ENCODE measurements around the gene LRIG1.

The LRIG1 gene, protein sequence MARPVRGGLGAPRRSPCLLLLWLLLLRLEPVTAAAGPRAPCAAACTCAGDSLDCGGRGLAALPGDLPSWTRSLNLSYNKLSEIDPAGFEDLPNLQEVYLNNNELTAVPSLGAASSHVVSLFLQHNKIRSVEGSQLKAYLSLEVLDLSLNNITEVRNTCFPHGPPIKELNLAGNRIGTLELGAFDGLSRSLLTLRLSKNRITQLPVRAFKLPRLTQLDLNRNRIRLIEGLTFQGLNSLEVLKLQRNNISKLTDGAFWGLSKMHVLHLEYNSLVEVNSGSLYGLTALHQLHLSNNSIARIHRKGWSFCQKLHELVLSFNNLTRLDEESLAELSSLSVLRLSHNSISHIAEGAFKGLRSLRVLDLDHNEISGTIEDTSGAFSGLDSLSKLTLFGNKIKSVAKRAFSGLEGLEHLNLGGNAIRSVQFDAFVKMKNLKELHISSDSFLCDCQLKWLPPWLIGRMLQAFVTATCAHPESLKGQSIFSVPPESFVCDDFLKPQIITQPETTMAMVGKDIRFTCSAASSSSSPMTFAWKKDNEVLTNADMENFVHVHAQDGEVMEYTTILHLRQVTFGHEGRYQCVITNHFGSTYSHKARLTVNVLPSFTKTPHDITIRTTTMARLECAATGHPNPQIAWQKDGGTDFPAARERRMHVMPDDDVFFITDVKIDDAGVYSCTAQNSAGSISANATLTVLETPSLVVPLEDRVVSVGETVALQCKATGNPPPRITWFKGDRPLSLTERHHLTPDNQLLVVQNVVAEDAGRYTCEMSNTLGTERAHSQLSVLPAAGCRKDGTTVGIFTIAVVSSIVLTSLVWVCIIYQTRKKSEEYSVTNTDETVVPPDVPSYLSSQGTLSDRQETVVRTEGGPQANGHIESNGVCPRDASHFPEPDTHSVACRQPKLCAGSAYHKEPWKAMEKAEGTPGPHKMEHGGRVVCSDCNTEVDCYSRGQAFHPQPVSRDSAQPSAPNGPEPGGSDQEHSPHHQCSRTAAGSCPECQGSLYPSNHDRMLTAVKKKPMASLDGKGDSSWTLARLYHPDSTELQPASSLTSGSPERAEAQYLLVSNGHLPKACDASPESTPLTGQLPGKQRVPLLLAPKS

DNA sequence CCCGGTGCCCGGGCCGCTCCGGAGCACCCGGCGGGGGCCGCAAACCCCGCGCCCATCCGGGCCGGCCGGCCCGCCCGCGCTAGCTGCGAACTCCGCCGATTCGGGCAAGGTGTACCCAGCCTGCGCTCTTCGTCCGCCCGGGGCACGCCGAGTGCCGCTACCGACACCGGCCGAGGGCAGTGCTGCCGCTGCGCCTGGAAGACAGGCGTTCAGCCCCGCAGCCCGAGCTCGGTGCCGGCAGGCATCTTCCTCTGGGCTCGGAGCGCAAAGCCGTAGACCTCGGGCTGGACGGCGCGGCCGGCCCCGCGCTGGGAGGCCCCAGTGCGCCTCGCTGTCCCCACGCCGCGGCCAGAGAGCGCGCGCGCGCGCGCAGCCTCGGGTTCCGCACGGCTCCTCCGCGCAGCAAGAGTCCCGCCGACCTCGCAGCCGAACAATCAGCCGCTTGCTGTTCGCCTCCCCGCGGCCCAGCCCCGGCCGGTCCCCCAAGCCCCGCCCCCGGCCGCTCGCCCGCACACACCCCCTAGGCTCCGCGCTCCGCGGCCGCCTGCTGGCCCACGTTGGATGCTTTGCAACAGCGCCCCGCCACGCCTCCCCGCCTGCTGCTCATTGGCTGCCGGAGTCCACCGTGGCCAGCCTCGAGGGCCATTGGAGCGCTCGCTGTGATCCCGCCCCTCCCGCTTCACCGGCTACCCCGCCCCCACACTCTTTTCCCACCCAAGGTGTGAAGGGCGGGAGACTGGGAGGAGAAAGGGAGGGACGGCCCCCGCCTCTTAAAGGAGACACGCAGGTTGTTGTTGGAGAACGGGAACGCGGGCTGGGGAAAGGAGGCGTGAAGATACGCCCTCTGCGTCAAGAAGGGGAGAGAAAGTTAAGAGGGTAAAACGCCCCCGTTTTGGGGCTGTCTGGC is at the start of gene LRIG1:
Gene LRIG1 (minus strand): TSS at position 447 of the 907 bp plus-strand sequence. CDS start 615 bp downstream, outside the sequence.
- peak; percentile 98 for DNase-seq

DNA sequence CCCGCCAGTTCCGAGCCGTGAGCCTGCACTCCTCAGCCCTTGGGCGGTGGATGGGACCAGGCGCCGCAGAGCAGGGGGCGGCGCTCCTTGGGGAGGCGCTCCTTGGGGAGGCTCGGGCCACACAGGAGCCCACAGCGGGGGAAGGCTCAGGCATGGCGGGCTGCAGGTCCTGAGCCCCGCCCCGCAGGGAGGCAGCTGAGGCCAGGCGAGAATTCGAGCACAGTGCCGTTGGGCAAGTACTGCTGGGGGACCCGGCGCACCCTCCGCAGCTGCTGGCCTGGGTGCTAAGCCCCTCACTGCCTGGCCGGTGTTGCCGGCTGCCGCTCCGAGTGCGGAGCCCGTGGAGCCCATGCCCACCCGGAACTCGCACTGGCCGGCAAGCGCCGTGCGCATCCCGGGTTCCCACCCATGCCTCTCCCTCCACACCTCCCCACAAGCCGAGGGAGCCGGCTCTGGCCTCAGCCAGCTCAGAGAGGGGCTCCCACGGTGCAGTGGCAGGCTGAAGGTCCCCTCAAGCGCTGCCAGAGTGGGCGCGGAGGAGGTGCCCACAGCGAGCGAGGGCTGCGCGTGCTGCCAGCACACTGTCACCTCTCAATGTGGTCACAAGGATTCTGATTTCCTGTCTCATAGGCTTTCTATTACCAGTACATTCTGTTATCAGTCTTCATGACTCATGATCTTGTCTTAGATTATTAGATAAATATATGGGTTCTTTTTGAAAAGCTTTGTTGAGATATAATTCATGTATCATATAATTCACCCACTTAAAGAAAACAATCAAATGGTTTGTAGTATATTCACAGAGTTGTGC is 44.0 kb upstream of the LRIG1 start:
- DNase-seq: no peak

DNA sequence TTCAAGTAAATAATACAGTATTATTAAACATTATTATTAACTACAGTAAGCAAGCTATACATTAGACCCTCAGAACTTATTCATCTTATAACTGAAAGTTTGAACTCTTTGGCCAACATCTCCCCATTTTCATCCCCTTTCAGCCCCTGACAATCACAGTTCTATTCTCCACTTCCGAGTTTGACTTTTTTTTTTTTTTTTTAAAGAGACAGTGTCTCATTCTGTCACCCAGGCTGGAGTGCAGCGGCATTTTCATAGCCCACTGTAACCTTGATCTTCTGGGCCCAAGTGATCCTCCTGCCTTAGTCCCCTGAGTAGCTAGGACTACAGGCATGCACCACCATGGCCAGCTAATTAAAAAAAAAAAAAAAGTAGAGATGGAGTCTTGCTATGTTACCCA is 41.3 kb upstream of the LRIG1 start:
- DNase-seq: no peak

DNA sequence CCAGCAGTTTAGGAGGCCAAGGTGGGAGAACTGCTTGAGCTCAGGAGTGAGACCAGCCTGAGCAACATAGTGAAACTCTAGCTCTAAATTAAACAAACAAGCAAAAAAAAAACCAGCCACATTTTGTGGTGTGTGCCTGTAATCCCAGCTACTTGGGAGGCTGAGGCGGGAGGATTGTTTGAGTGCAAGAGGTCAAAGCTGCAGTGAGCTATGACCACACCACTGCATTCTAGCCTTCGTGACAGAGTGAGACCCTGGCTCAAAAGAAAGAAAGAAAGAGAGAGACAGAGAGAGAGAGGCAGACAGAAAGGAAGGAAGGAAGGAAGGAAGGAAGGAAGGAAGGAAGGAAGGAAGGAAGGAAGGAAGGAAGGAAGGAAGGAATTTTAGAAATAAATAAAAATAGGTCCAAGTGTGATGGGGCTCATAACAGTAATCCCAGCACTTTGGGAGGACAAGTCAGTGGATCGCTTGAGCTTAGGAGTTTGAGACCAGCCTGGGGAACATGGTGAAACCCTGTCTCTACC is 38.7 kb upstream of the LRIG1 start:
- no peak for DNase-seq

DNA sequence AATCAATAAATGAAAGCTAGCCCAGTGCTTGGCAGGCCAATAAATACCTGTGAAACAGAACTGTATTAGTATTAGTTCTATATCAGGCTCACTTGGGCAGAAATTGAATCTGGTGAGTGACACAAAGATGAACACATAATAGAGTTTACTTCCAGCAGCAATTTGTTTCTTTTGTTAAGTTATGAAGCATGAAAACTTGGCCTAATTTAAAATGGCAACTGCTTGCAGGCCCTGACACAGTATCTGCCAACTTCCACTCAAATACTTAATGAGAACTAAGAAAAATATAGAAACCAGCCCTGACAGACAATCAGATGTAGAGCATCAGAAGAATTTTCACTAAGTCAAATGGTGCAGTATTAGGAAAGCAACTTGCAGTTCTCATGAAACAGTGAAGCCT is 37.6 kb upstream of the LRIG1 start:
- DNase-seq: no peak

DNA sequence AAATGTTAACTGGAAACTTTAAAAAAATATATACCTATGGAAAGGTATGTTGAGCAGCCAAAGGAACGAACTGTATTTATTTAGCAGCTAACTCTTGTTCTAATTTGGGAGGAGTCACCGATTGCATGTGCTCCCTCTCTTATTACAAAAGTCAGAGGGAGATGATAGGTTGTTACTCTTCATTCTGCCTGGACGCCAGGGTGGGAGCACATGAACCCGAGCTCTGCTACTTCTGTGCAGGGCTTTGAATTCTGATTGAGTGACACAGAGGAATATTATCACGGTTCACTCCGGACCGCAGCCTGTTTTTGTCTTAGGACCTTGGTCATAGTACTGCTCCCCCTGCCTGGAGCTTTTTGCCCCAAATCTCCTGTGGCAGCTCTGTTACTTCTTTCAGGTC is 36.9 kb upstream of the LRIG1 start:
- DNase-seq: no peak

DNA sequence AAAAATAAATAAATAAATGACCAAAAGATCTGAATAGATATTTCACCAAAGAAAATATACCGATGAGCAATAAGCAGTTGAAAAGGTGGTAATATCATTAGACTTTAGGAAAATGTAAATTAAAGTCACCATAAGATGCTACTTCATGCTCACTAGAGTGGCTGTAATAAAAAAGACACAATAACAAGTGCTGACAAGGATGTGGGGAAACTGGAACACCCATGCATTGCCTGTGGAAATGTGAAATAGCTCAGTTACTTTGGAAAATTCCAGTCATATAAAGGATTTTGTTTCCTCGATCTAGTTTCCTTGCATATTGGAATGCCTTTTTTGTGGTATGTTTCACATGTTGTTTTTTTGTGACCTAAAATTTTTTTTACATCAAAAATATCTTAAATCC is 36.0 kb upstream of the LRIG1 start:
- DNase-seq: no peak

DNA sequence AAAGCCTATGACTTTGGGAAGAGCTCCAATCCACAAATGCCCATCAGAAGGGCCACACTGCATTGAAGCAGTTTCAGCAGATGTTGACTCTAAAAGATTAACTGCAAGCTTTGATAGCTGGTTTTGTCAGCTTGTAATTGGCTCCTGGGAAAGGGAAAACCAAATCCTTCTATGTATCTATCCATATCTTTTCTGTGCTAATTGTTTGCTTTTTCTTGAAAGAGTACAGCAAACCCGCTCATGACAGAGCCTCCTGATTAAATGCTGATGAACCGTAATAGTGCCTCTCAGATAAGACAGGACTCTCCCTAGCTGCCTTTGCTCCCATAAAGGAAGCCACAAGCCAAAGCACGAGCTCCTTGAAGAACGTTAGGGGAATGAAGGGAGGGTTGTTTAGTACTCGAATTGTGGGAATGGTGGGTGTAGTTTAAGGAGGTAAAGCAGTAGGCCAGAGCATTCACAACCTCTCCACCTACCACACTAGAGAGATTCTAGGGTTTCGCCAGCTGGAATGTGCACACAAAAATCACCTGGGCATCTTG is 33.6 kb upstream of the LRIG1 start:
- no peak for DNase-seq

DNA sequence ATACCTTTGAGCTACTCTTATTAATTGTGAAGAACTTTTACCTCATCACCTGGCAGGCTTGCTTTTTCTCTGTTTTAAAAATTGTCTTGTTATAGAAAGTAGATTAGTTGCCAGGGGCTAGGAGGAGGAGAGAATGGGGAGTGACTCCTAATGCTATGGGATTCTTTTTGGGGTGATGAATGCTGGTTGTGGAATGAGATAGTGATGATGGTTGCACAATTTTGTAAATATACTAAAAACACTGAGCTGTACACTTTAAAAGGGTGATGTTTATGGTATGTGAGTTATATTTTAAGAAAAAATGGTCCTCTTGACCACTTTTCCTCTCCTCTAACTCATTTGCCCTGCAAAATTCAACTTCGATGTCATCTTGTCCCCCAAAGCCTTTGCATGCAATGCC is 31.8 kb upstream of the LRIG1 start:
- no peak for DNase-seq

DNA sequence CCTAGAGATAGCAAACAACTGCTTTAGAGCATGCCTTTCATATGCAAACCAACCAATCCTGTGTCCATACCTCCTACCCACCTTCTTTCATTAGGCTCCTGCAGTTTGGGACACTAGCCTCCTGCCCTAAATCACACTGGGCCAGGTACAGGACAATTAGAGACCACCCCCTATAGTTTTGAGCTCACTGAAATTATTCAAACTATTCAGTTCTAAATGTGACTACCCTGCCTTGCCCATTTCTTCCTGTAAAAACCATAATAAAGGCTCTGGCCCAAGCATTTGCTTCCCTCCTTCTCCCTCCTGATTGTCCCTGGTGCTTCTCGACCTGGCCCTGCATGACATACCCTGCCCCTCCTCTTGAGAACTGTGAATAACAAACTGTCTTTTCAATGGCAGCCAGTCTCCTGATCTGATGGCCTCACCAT is 31.4 kb upstream of the LRIG1 start:
- no peak for DNase-seq

DNA sequence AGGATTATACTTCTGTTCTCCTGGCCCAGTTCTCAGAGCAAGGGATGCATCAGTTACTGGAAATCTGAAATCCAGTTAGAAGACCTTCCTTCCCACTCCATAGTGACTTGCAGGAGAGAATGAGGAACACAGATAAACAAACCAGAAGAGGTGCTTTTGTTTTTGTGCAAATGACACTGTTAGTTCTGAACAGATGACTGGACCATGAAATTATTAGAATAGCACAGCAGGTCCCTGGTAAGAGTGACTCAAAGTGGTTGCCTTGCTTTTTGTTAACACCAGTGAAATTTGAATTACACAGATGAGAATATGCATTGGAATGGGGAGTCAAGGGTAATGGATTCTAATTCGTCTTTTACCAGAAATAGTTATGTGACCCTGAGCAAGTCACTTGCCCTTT is 30.4 kb upstream of the LRIG1 start:
- no peak for DNase-seq

DNA sequence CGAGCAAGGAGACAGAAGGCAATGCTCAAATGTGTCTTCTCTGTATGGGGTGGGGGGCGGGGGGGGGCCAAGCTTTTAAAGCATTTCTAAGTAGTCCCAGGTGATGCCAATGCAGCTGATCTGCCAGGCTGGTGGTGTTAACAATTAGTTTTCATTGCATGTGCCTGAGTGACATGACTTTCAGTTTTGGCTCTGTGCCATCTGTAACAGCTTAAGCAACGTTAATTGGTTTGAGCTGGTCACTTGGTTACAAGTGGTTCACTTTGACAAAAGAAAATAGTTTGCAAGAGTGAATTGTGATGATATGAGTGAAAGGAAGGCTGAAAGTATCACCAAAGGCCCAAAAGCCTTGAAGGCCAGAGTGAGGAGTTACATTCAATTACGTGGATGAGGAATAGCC is 26.4 kb upstream of the LRIG1 start:
- DNase-seq: no peak

DNA sequence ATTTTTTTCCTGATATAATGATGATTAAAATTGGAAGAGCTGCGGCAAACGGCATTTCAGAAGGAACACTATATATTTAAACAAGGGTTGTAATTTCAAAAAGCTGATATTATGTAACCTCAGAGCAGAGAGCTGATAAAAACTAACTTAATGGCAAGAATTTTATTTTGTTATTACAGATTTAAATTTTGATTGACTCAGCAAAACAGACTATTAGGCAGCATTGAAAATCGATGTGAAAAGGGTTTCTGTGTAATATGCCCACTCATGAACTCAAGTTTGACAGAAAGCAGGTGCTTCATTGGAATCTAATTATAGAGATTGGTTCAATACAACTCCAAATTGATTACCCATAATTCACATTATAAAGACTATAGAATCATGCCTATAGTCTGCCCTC is 24.9 kb upstream of the LRIG1 start:
- DNase-seq: no peak

DNA sequence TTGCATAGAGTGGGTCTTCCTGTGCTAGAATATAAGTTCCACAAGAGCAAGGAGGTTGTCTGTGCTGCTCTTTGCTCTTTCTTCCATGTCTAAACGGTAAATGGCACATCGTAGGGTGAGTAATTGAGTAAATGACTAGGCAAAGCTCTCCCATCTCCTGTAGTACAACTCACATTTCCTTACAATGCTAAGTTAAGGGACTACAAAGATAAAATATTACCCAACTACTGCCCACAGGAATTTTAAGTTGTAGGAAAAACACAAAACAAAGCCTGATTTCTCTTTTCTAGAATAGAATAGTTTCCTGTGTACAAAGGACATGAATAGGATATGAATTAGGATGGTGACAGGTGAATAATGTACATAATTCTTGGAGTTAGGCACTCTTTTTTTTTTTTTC is 19.9 kb upstream of the LRIG1 start:
- DNase-seq: no peak

DNA sequence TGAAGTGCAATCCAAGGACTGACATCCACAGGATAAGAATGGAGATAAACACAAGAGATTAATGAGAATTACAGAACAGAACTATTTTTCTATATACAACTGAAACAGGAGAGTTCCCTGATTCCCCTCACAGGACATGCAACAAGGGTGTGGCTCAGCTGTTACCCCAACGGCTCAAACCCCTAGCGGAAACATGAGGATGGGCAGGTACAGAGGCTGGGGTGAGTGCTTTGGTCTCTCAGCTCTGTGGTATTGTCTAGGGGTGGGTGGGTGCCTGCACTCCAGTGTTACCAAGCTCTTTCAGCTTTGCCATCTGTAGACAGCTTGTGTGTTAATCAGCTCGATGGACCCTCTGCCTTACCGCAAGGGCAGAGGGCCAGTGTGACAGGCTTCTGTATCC is 17.8 kb upstream of the LRIG1 start:
- DNase-seq: no peak

DNA sequence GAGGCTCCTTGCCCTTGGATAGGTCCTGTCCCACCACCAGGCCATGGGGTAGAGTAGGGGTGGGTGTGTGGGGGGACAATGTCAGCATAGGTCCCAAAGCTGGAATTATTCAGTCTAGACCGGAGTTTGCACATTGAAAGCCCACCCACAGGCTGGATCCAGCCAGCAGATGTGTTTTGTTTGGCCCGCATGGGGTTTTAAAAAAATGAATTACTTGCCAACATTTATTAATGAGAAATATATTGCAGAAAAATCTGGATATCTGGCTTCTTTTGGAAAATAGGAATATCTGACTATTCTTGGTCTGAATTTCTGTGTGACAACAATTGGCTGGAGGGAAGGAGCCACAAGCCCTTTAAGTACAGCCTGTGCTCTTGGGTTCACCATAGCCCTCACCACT is 17.3 kb upstream of the LRIG1 start:
- DNase-seq: no peak

DNA sequence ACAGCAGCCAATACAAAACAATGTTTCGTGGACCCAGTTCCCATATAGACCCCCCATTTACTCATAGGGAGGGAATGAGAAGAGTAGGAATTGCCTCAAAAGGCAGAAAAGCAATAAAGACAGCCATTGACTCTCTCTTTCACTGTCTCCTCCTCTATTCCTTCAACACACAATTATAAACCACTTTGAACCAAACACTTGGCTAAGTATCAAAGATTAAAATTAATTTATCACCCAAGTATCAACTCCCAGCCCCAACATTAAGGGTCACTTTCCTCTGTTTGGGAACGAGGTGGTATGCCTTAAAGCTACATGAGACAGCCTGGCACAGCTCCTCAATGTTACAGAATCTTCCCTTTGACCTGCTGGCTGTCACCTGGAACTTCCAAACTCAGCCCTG is 16.4 kb upstream of the LRIG1 start:
- no peak for DNase-seq

DNA sequence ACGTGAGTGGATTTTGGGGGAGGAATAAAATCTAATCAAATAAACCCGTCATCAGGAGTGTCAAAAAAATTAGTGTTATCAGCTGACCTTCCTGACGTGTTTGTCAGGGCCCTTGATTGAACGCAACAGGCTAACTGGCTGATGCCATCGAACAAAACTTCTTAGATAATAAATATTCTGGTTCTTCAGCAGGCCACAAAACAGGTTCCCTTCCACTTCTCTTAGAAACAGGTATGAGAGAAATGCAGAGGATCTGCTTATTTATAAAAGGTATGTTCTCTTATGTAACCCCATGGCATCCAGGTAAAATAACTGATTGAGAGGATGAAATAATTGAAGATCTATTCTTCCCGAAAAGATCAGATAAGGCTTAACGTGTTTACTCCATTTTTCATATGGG is 7.6 kb upstream of the LRIG1 start:
- DNase-seq: no peak

DNA sequence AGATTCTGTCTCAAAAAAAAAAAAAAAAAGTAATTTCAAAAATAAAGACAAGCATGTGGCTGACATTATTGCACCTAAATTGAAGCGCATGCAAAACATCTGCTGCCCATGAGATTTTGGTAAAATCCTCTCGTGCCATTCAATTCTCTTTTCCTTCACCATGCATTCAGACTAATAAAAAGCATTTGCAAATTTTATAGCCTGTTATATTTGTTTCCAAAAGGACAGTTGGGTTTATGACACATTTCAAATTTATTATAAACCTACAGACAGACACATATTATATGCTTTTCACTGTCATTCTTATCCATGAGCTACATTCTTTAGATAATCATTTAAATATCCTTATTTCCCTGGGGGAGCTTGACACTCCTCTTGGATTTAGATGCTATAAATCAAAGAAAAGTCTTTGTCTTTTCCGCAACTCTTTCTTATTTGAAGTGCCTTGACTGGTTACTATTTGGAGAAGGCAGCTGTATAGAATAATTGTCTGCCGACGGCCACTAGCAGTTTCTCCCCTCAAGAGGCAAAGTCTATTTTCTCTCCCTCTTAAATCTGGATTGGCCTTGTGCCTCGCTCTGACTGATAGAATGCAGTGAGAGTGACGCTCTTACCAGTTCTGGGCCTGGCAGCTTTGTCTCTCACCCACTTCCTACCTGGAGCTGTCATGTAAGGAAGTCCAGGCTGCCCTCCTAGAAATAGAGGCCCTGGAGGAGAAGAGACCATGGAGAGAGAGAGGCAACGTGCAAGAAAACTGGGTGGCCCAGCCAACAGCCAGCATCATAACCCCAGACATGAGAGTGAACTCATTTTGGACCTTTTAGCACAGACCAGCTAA is 6.8 kb upstream of the LRIG1 start:
- no peak for DNase-seq

DNA sequence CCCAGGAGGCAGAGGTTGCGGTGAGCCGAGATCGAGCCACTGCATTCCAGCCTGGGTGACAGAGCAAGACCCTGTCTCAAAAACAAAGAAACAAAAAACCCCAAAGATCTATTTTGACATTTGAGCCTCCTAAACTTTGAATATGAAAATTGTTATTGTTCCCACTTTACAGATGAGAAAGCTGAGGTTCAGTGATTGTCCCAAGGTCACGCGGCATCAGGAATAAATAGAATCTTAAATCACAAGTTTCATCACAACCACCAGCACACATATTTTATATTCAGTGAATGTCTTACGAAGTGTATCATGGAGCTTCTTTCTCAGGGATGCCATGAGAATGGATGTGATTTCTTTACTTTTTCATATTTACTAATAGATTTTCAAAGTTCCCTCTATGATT is 5.3 kb upstream of the LRIG1 start:
- no peak for DNase-seq
